HepG2 (cell line): Measurements from ENCODE around the gene SEC14L5. TPM values are rescaled to one million over a fixed set of nuclear protein-coding genes. Genes with fewer than 3 reads are reported as not detected.

Experiments
- AHDC1 ChIP-seq: sonication (generic); formaldehyde crosslinking; IDR thresholded peaks from 2 replicates; pipeline ENCODE4 v1.5.1; 2020; ENCODE audit warnings: mild to moderate bottlenecking, missing genetic modification reagents, borderline replicate concordance
- BCLAF1 ChIP-seq: fragments of 450-650 bp; IDR thresholded peaks from 2 replicates; pipeline ENCODE4 v1.6.1; 2017; ENCODE audit warnings: mild to moderate bottlenecking
- DNMT3B ChIP-seq: conservative IDR thresholded peaks from 2 replicates; pipeline ENCODE4 v1.6.1; 2016; ENCODE audit warnings: missing biosample characterization, control low read depth
- EED ChIP-seq: sonication (generic); formaldehyde crosslinking; IDR thresholded peaks from 2 replicates; pipeline ENCODE4 v1.5.0; 2020; ENCODE audit warnings: mild to moderate bottlenecking, missing genetic modification reagents
- ETV5 ChIP-seq: IDR thresholded peaks from 2 replicates; pipeline ENCODE4 v1.6.1; 2018; ENCODE audit warnings: missing biosample characterization, missing genetic modification reagents, inconsistent platforms, borderline replicate concordance
- FIP1L1 ChIP-seq: fragments of 200-400 bp; formaldehyde crosslinking; IDR thresholded peaks from 2 replicates; pipeline ENCODE4 v1.6.1; 2018; ENCODE audit warnings: low read depth, mild to moderate bottlenecking, low read length, moderate library complexity, borderline replicate concordance; ENCODE audit not compliant: insufficient read depth
- FOSL2 ChIP-seq: sonication (generic); formaldehyde crosslinking; IDR thresholded peaks from 2 replicates; pipeline ENCODE4 v1.4.0; 2020; ENCODE audit warnings: missing genetic modification reagents
- THAP11 ChIP-seq: IDR thresholded peaks from 2 replicates; pipeline ENCODE4 v1.6.1; 2016; ENCODE audit warnings: missing biosample characterization, missing genetic modification reagents
- THAP9 ChIP-seq: sonication (generic); formaldehyde crosslinking; IDR thresholded peaks from 2 replicates; pipeline ENCODE4; 2020; ENCODE audit warnings: missing genetic modification reagents, mild to moderate bottlenecking, borderline replicate concordance
- YEATS2 ChIP-seq: sonication (generic); formaldehyde crosslinking; IDR thresholded peaks from 2 replicates; pipeline ENCODE4 v1.4.0; 2020; ENCODE audit warnings: missing genetic modification reagents, borderline replicate concordance
- ZBTB43 ChIP-seq: sonication (generic); formaldehyde crosslinking; conservative IDR thresholded peaks from 2 replicates; pipeline ENCODE4 v1.4.0; 2020; ENCODE audit warnings: missing genetic modification reagents
- ZBTB8A ChIP-seq: sonication (generic); formaldehyde crosslinking; IDR thresholded peaks from 2 replicates; pipeline ENCODE4 v1.4.0; 2020; ENCODE audit warnings: mild to moderate bottlenecking, low read depth, missing genetic modification reagents, borderline replicate concordance
- ZIK1 ChIP-seq: sonication (generic); formaldehyde crosslinking; IDR thresholded peaks from 2 replicates; pipeline ENCODE4 v1.5.0; 2020; ENCODE audit warnings: mild to moderate bottlenecking, low read depth, missing genetic modification reagents, borderline replicate concordance
- ZNF138 ChIP-seq: sonication (generic); formaldehyde crosslinking; IDR thresholded peaks from 2 replicates; pipeline ENCODE4 v1.5.0; 2020; ENCODE audit warnings: mild to moderate bottlenecking, low read depth, missing genetic modification reagents
- ZNF580 ChIP-seq: IDR thresholded peaks from 2 replicates; pipeline ENCODE4 v1.6.1; 2016; ENCODE audit warnings: low read depth, borderline replicate concordance
- ZNF768 ChIP-seq: sonication (generic); formaldehyde crosslinking; IDR thresholded peaks from 2 replicates; pipeline ENCODE4 v1.4.0; 2020; ENCODE audit warnings: missing genetic modification reagents
- ZNF850 ChIP-seq: sonication (generic); formaldehyde crosslinking; conservative IDR thresholded peaks from 2 replicates; pipeline ENCODE4 v1.9.0; 2021; ENCODE audit warnings: mild to moderate bottlenecking, missing genetic modification reagents
- polyA plus RNA-seq, 8 experiments: library from polyadenylated mRNA; depleted of rRNA in 3 of 8; stranded (reverse) in 7 of 8; unstranded in 1 of 8; fragments of >200 nt; fragmentation: Illumina TruSeq in 4 of 8; extraction: Trizol in 4 of 8; gene quantifications; 2 replicates each; pipeline versions ENCODE4 v1.2.1 to v1.2.3, GENCODE V29; 2011 to 2016; ENCODE audit warnings: low read depth in 4 of 8, missing spikeins in 1 of 8, mixed read lengths in 1 of 8; ENCODE audit not compliant: insufficient read depth in 1 of 8
- total RNA-seq, 5 experiments: library from RNA; depleted of rRNA; stranded (reverse); fragments of >200 nt; fragmentation: Illumina TruSeq; extraction: Trizol; gene quantifications; 2 replicates each; pipeline ENCODE4 v1.2.3, GENCODE V29; 2016; ENCODE audit warnings: low read depth in 1 of 5

SEC14L5 gene
- total and polyA plus RNA-seq, 2 of the 13 experiments (the other 11 are each of a cell fraction or from before 2014, with no cell fraction given) = 0.40 to 0.42 TPM

- TF ChIP-seq AHDC1 (CRISPR knock-in tag) = 0 out of 2 replicates have a peak, but pooled peaks have one; percentile 41
- no peak for TF ChIP-seq ZBTB8A (CRISPR knock-in tag)
- TF ChIP-seq DNMT3B = peak; percentile 81
- TF ChIP-seq ZBTB43 (CRISPR knock-in tag) = no peak
- TF ChIP-seq FIP1L1 = no peak
- TF ChIP-seq FOSL2 (CRISPR knock-in tag) = peak; percentile 91
- no peak for TF ChIP-seq EED
- TF ChIP-seq BCLAF1 = no peak
- TF ChIP-seq THAP11 = no peak
- TF ChIP-seq ZNF768 (CRISPR knock-in tag) = no peak
- no peak for TF ChIP-seq ZIK1 (CRISPR knock-in tag)
- TF ChIP-seq ZNF850 (CRISPR knock-in tag) = no peak
- peak; percentile 49; the same call in 1 of the 2 replicates for TF ChIP-seq YEATS2
- 0 out of 2 replicates have a peak, but pooled peaks have one; percentile 13 for TF ChIP-seq ZNF580
- TF ChIP-seq ZNF138 (CRISPR knock-in tag) = no peak
- TF ChIP-seq THAP9 (CRISPR knock-in tag) = no peak
- no peak for TF ChIP-seq ETV5
These were observed 74.6 kb downstream of the SEC14L5 start (continued) for GRCh38 chr16:5032748-5033167.
